ENCODE measurements around the gene PDE8B.

Gene PDE8B

GRCh38 chr5:77281969-77282336, 71.5 kb downstream of the PDE8B start:
- Mint-ChIP-seq H3K27me3 (peaks cover 24% of the 10 kb centered on the region), H3K4me1 (peaks cover 9% of the 10 kb centered on the region), H3K9me3 (no peaks in the 10 kb centered on the region), H3K36me3 (no peaks in the 10 kb centered on the region), H3K4me3 (no peak overlapping the region), H3K27ac (no peak overlapping the region)
- ATAC-seq, result no peak

- H3K4me3 Mint-ChIP-seq, result no peak overlapping the region
- peak; percentile 18 for ATAC-seq
- H3K9me3 Mint-ChIP-seq, result no peaks in the 10 kb centered on the region
- peaks cover 9% of the 10 kb centered on the region for H3K4me1 Mint-ChIP-seq
- peaks cover 30% of the 10 kb centered on the region for H3K27me3 Mint-ChIP-seq
- no peaks in the 10 kb centered on the region for H3K36me3 Mint-ChIP-seq
- no peak overlapping the region for H3K27ac Mint-ChIP-seq
Measured at GRCh38 chr5:77282337-77283027, 72.0 kb downstream of the PDE8B start.

GRCh38 chr5:77285251-77285841, 74.9 kb downstream of the PDE8B start:
- no peaks in the 10 kb centered on the region for H3K9me3 Mint-ChIP-seq
- H3K4me3 Mint-ChIP-seq, result no peak overlapping the region

GRCh38 chr5:77292026-77292757, 81.7 kb downstream of the PDE8B start:
- Mint-ChIP-seq H3K36me3 (no peaks in the 10 kb centered on the region), H3K4me1 (peaks cover 24% of the 10 kb centered on the region), H3K27me3 (peaks cover 20% of the 10 kb centered on the region), H3K9me3 (peaks cover 4% of the 10 kb centered on the region), H3K27ac (no peak overlapping the region), H3K4me3 (no peak overlapping the region)
- ATAC-seq, result no peak

More at GRCh38 chr5:77285251-77285841, 74.9 kb downstream of the PDE8B start:
- no peaks in the 10 kb centered on the region for H3K36me3 Mint-ChIP-seq
- peaks cover 9% of the 10 kb centered on the region for H3K4me1 Mint-ChIP-seq
- H3K27me3 Mint-ChIP-seq, result peaks cover 34% of the 10 kb centered on the region
- H3K27ac Mint-ChIP-seq, result no peak overlapping the region
- ATAC-seq, result no peak

GRCh38 chr5:77294185-77294584, 83.7 kb downstream of the PDE8B start:
- Mint-ChIP-seq H3K27ac (peak overlapping the region; percentile 10), H3K4me3 (peak overlapping the region; percentile 6), H3K27me3 (peaks cover 13% of the 10 kb centered on the region)

GRCh38 chr5:77295863-77296378, 85.4 kb downstream of the PDE8B start:
- Mint-ChIP-seq H3K9me3 (peaks cover 6% of the 10 kb centered on the region), H3K36me3 (no peaks in the 10 kb centered on the region), H3K4me1 (peaks cover 28% of the 10 kb centered on the region), H3K4me3 (no peak overlapping the region), H3K27me3 (peaks cover 13% of the 10 kb centered on the region), H3K27ac (no peak overlapping the region)
- no peak for ATAC-seq

More at GRCh38 chr5:77294185-77294584, 83.7 kb downstream of the PDE8B start:
- Mint-ChIP-seq H3K36me3 (no peaks in the 10 kb centered on the region), H3K9me3 (peaks cover 6% of the 10 kb centered on the region), H3K4me1 (peaks cover 24% of the 10 kb centered on the region)
- peak; percentile 56 for ATAC-seq

- peaks cover 13% of the 10 kb centered on the region for H3K27me3 Mint-ChIP-seq
- H3K27ac Mint-ChIP-seq, result no peak overlapping the region
- peaks cover 38% of the 10 kb centered on the region for H3K4me1 Mint-ChIP-seq
- H3K36me3 Mint-ChIP-seq, result no peaks in the 10 kb centered on the region
- H3K9me3 Mint-ChIP-seq, result peaks cover 6% of the 10 kb centered on the region
- H3K4me3 Mint-ChIP-seq, result no peak overlapping the region
- ATAC-seq, result no peak
Measured at GRCh38 chr5:77298146-77298545, 87.7 kb downstream of the PDE8B start.

- peak overlapping the region; percentile 76 for H3K27ac Mint-ChIP-seq
- no peak overlapping the region for H3K4me3 Mint-ChIP-seq
- H3K9me3 Mint-ChIP-seq, result peaks cover 6% of the 10 kb centered on the region
- ATAC-seq, result no peak
- H3K27me3 Mint-ChIP-seq, result peaks cover 20% of the 10 kb centered on the region
- H3K36me3 Mint-ChIP-seq, result no peaks in the 10 kb centered on the region
- H3K4me1 Mint-ChIP-seq, result peaks cover 25% of the 10 kb centered on the region
Measured at GRCh38 chr5:77300451-77300850, 90.0 kb downstream of the PDE8B start.

GRCh38 chr5:77301447-77301883, 91.0 kb downstream of the PDE8B start:
- H3K4me3 Mint-ChIP-seq, result no peak overlapping the region
- ATAC-seq, result no peak
- peaks cover 2% of the 10 kb centered on the region for H3K9me3 Mint-ChIP-seq
- peaks cover 13% of the 10 kb centered on the region for H3K27me3 Mint-ChIP-seq
- peak overlapping the region; percentile 76 for H3K27ac Mint-ChIP-seq
- H3K4me1 Mint-ChIP-seq, result peaks cover 18% of the 10 kb centered on the region
- H3K36me3 Mint-ChIP-seq, result no peaks in the 10 kb centered on the region

GRCh38 chr5:77302247-77302646, 91.8 kb downstream of the PDE8B start:
- Mint-ChIP-seq H3K36me3 (no peaks in the 10 kb centered on the region), H3K27me3 (peaks cover 8% of the 10 kb centered on the region), H3K4me1 (peaks cover 18% of the 10 kb centered on the region), H3K4me3 (no peak overlapping the region), H3K27ac (peak overlapping the region; percentile 76), H3K9me3 (peaks cover 2% of the 10 kb centered on the region)
- peak; percentile 90 for ATAC-seq

GRCh38 chr5:77302653-77303052, 92.2 kb downstream of the PDE8B start:
- ATAC-seq, result peak; percentile 82
- Mint-ChIP-seq H3K4me1 (peaks cover 18% of the 10 kb centered on the region), H3K9me3 (peaks cover under 1% of the 10 kb centered on the region), H3K36me3 (no peaks in the 10 kb centered on the region), H3K27ac (peak overlapping the region; percentile 76), H3K4me3 (no peak overlapping the region), H3K27me3 (peaks cover 8% of the 10 kb centered on the region)

GRCh38 chr5:77304388-77304787, 93.9 kb downstream of the PDE8B start:
- H3K9me3 Mint-ChIP-seq, result no peaks in the 10 kb centered on the region
- H3K36me3 Mint-ChIP-seq, result no peaks in the 10 kb centered on the region
- ATAC-seq, result no peak
- no peak overlapping the region for H3K4me3 Mint-ChIP-seq
- H3K4me1 Mint-ChIP-seq, result peaks cover 18% of the 10 kb centered on the region
- peaks cover 8% of the 10 kb centered on the region for H3K27me3 Mint-ChIP-seq
- no peak overlapping the region for H3K27ac Mint-ChIP-seq

GRCh38 chr5:77305222-77305846, 94.9 kb downstream of the PDE8B start:
- Mint-ChIP-seq H3K4me1 (peaks cover 18% of the 10 kb centered on the region), H3K27ac (no peak overlapping the region), H3K36me3 (no peaks in the 10 kb centered on the region), H3K4me3 (no peak overlapping the region), H3K27me3 (peaks cover 8% of the 10 kb centered on the region), H3K9me3 (no peaks in the 10 kb centered on the region)
- no peak for ATAC-seq

- ATAC-seq, result no peak
- Mint-ChIP-seq H3K36me3 (no peaks in the 10 kb centered on the region), H3K27me3 (peaks cover 8% of the 10 kb centered on the region), H3K27ac (no peak overlapping the region), H3K4me3 (no peak overlapping the region), H3K4me1 (peaks cover 13% of the 10 kb centered on the region), H3K9me3 (no peaks in the 10 kb centered on the region)
Measured at GRCh38 chr5:77305956-77306355, 95.5 kb downstream of the PDE8B start.

- H3K27me3 Mint-ChIP-seq, result peaks cover 8% of the 10 kb centered on the region
- no peak overlapping the region for H3K4me3 Mint-ChIP-seq
- no peaks in the 10 kb centered on the region for H3K9me3 Mint-ChIP-seq
- no peak for ATAC-seq
- H3K4me1 Mint-ChIP-seq, result peaks cover 12% of the 10 kb centered on the region
- no peaks in the 10 kb centered on the region for H3K36me3 Mint-ChIP-seq
- no peak overlapping the region for H3K27ac Mint-ChIP-seq
Measured at GRCh38 chr5:77306531-77306930, 96.1 kb downstream of the PDE8B start.

All from stimulated activated memory B cell treated with anti-CD40 and anti-IgM and Interleukin-4, amounts not matched to agents 10 μg/mL and 1 μg/mL and 100 μg/mL, for 72 hours (primary cell).